Body of pancreas (tissue), 4 donors: ENCODE results near the gene TXLNA. TPM values are rescaled to one million over a fixed set of nuclear protein-coding genes. Genes with fewer than 3 reads are reported as not detected.
A peak's percentile ranks its signal among the peaks of the same experiment; 100 is the strongest.
"Not testable (repeated sequence)": the region's sequence is repeated elsewhere in the genome, so short reads cannot be mapped to it uniquely, and the experiment has no call there.

Source experiments
- ATAC-seq: fragments of 150-250 bp; one replicate; pipeline ENCODE4 v1.9.1; 2016
- DNase-seq, 4 donors: peaks; one replicate each; pipeline ENCODE4 v3.0.0-alpha.2; 2019
- H3K27ac ChIP-seq, 4 donors: fragments of 200-600 bp; sonication (generic); 1 replicate in 3 of 4; 2 replicates in 1 of 4; pipeline versions ENCODE4 v1.5.1 to v1.6.1; 2016 to 2019; ENCODE audit warnings: mild to moderate bottlenecking in 1 of 4, mixed read lengths in 1 of 4, moderate library complexity in 1 of 4
- H3K27me3 ChIP-seq, 2 donors: fragments of 200-600 bp; sonication (generic); one replicate each; pipeline ENCODE4 v1.6.0; 2016; ENCODE audit warnings: mild to moderate bottlenecking in 1 of 2
- H3K36me3 ChIP-seq, 2 donors: fragments of 200-600 bp; sonication (generic); replicated peaks in 1 of 2; 2 replicates each; pipeline ENCODE4 v1.5.1; 2016; ENCODE audit warnings: low read depth in 2 of 2; ENCODE audit not compliant: insufficient read depth in 1 of 2
- H3K4me1 ChIP-seq: fragments of 200-600 bp; sonication (generic); one replicate; pipeline ENCODE4 v1.6.0; 2016
- H3K4me3 ChIP-seq, 2 donors: fragments of 200-600 bp; sonication (generic); 1 replicate in 1 of 2; 2 replicates in 1 of 2; pipeline ENCODE4 v1.5.1; 2016 to 2019
- H3K9me3 ChIP-seq, 3 donors: fragments of 200-600 bp; sonication (generic); 1 replicate in 2 of 3; 2 replicates in 1 of 3; pipeline ENCODE4 v1.5.1; 2016
- POLR2A ChIP-seq, 3 donors: fragments of 450-650 bp; IDR thresholded peaks; one replicate each; pipeline ENCODE4 v1.6.1; 2016; ENCODE audit warnings: antibody characterized with exemption in 3 of 3, mild to moderate bottlenecking in 2 of 3
- WGBS, 2 donors: methylation state at CpG; one replicate each; pipeline ENCODE4 v1.1.5; 2017; 5-methylcytosine and 5-hydroxymethylcytosine counted together
- intact Hi-C: fragments of 100-400 bp; cut with DNase I; formaldehyde crosslinking; loops from one replicate; pipeline ENCODE4 v1.15.1; 2023
- total RNA-seq, 2 donors: library from RNA; depleted of rRNA; stranded (reverse); fragments of >200 nt; gene quantifications; one replicate each; pipeline ENCODE4 v1.1.0, GENCODE V29; 2016
- TF ChIP-seq, protein P1 (sequence below), 7 experiments: fragments of 450-650 bp in 4 of 7; fragments of 200-600 bp in 3 of 7; sonication (generic) in 3 of 7; IDR thresholded peaks; one replicate each; pipeline ENCODE4 v1.5.1; 2016 to 2019; ENCODE audit warnings: antibody characterized with exemption in 7 of 7

TXLNA gene
- total RNA-seq, 2 donors from 2014 or later = 20.0 to 23.4 TPM

DNA sequence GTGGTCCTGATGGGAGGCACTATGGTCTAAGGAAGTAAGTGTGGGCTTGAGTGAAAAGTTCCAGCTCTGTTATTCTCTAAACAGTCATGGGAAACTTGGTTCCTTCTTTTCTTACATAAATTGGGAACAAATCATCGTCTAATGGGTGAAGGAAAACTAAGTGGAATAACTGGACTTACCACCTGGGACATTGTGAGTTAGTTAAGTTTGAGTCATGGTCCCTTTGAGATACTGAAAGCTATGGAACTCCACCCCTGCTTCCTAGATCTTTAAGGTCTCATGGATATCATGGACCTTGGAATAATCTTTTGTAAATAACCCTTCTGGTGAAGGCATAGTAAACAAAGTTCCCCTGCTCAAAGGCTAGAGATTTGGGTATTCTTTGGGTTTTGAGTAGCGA is 16.1 kb upstream of the TXLNA start:
- WGBS, 2 donors = 38 to 54% methylated on average over 2 of the region's 2 CpGs
- no peak for DNase-seq

DNA sequence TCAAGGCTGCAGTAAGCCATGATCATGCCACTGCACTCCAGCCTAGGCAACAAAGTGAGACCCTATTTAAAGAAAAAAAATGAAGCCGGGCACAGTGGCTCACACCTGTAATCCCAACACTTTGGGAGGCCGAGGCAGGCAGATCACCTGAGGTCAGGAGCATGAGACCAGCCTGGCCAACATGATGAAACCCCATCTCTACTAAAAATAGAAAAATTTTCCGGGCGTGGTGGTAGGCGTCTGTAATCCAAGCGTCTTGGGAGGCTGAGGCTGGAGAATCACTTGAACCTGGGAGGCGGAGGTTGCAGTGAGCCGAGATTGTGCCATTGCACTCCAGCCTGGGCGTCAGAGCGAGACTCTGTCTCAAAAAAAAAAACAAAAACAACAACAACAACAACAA is 13.8 kb upstream of the TXLNA start:
- DNase-seq, H3K4me3 ChIP-seq, ATAC-seq, H3K27me3 ChIP-seq, intact Hi-C loops, H3K27ac ChIP-seq, H3K9me3 ChIP-seq, H3K4me1 ChIP-seq: not testable (repeated sequence)
- WGBS, 2 donors = 92 to 96% methylated on average over 10 of the region's 10 CpGs
- H3K36me3 ChIP-seq = peaks cover 5 to 26% of the 10 kb centered on the region in 2 donors

More for the DNA sequence above, 16.1 kb upstream of the TXLNA start:
- Histone ChIP-seq H3K4me3 (no peak overlapping the region), H3K36me3 (peaks cover 5 to 27% of the 10 kb centered on the region in 2 donors), H3K4me1 (peaks cover 5% of the 10 kb centered on the region), H3K27me3 (no peaks in the 10 kb centered on the region), H3K9me3 (no peaks in the 10 kb centered on the region), H3K27ac (no peak overlapping the region)
- intact Hi-C loops = no loop called here
- TF ChIP-seq, protein P1, sequence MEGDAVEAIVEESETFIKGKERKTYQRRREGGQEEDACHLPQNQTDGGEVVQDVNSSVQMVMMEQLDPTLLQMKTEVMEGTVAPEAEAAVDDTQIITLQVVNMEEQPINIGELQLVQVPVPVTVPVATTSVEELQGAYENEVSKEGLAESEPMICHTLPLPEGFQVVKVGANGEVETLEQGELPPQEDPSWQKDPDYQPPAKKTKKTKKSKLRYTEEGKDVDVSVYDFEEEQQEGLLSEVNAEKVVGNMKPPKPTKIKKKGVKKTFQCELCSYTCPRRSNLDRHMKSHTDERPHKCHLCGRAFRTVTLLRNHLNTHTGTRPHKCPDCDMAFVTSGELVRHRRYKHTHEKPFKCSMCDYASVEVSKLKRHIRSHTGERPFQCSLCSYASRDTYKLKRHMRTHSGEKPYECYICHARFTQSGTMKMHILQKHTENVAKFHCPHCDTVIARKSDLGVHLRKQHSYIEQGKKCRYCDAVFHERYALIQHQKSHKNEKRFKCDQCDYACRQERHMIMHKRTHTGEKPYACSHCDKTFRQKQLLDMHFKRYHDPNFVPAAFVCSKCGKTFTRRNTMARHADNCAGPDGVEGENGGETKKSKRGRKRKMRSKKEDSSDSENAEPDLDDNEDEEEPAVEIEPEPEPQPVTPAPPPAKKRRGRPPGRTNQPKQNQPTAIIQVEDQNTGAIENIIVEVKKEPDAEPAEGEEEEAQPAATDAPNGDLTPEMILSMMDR (IDR thresholded peaks at IDR 0.05) = no peak
- TF ChIP-seq POLR2A (IDR thresholded peaks at IDR 0.05) = no peak
- ATAC-seq = no peak

DNA sequence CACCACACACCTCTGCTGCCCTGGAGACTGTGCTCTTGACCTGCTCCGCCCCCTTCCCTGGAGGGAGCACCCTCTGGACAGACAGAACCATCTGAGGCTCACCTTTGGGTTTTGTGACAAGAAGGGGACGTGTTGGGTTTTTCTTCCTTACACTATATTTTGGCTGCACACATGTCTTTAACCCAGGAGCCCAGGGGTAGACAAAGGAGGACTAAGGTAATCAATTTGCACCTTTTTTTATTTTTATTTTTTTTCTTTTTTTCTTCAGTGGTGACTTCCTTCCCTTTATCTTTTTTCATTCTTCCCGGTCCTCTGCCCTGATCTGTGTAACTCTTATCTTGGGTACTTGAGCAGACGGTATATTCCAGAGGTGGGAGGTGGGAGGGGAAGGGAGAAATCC is 8.5 kb upstream of the TXLNA start:
- Histone ChIP-seq H3K27me3 (no peaks in the 10 kb centered on the region), H3K4me3 (no peak overlapping the region), H3K36me3 (peaks cover 9 to 31% of the 10 kb centered on the region in 2 donors), H3K9me3 (no peaks in the 10 kb centered on the region), H3K27ac (no peak overlapping the region), H3K4me1 (no peaks in the 10 kb centered on the region)
- DNase-seq (no peak), ATAC-seq (no peak)
- WGBS, 2 donors = 62 to 78% methylated on average over 3 to 4 of the region's 4 CpGs
- intact Hi-C loops = no loop called here
- no peak for TF ChIP-seq POLR2A (IDR thresholded peaks at IDR 0.05)
- TF ChIP-seq, protein P1 (IDR thresholded peaks at IDR 0.05) = no peak

DNA sequence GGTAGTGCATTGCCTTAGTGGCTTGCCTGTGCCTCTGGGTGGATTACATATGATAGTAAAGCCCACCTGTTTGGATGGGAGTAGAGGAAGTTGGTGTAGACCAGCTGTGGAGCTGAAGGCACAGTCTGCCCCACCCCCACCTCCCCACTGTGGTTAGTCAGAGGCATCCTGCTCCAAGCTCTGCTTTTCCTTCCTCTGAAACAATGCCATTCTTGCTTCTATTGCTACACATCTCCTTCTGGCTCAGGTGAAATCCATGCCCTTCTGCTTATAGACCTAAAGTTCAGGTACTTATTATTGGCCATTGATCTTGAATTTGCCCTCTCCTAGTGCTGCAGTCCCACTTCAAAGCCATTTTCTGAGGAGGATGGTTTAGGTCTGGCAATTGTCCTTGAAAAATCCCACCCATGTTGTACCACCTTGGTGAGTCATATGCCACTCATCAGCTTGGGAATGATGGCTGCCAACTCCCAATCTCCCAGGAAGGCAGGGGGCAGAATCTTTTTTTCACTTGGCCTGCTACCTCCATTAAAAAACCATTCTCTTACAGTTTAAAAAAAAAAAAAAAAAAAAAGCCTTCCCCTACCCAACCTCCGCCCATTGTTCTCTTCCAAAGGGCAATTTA is 6.7 kb upstream of the TXLNA start:
- 94 to 100% methylated on average over 1 of the region's 1 CpG for WGBS, 2 donors
- intact Hi-C loops = no loop called here

DNA sequence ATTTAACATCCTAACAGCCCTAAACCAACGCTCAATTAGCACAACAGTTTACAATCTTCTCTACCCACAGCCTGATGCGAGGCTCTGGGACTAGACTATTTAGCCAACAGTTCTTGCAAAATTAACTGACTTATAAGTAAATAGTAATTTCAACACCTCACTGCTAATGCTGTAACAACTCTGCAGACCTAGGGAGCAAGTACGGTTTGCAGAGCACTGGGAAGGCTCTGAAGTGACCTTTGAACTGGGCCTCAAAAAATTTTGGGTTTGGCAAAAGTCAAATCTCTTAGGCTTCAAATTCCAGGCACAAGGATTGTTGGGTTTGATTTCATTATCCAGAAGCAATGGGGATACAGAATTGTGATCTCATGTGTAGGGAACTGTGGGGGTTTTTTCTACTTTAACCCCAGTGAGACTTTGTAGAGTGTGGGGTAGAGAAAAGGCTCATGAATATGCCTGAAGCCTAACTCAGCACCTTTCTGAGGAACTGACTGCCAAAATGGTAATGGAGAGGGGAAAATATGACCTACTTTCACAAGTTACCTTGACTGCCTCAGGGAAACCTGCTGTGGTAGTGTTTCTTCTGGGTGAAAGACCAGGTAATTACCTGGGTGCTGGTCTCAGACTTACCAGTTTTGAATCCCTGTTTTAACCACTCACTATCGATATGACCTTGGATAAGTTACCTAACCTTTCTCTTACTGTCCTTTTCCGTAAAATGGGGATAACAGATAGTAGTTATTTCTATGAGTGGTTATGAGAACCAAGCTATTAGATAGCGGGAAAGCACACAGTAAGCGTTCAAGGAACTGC is 889 bp upstream of the TXLNA start:
- intact Hi-C loops = no loop called here
- ATAC-seq = no peak
- H3K4me1 ChIP-seq = peaks cover 41% of the 10 kb centered on the region
- H3K9me3 ChIP-seq = no peaks in the 10 kb centered on the region
- 77 to 86% methylated on average over 7 of the region's 7 CpGs for WGBS, 2 donors
- TF ChIP-seq, protein P1 (IDR thresholded peaks at IDR 0.05) = no peak
- no peak for TF ChIP-seq POLR2A (IDR thresholded peaks at IDR 0.05)
- peaks cover 0 to 4% of the 10 kb centered on the region in 2 donors for H3K36me3 ChIP-seq
- peak overlapping the region; percentile 71 to 93 (median 92) for H3K27ac ChIP-seq
- no peaks in the 10 kb centered on the region for H3K27me3 ChIP-seq
- H3K4me3 ChIP-seq = no peak overlapping the region
- no peak for DNase-seq

More for the DNA sequence above, 6.7 kb upstream of the TXLNA start:
- Histone ChIP-seq H3K27me3 (no peaks in the 10 kb centered on the region), H3K4me1 (no peaks in the 10 kb centered on the region), H3K9me3 (no peaks in the 10 kb centered on the region), H3K4me3 (no peak overlapping the region), H3K36me3 (peaks cover 8 to 25% of the 10 kb centered on the region in 2 donors), H3K27ac (no peak overlapping the region)
- TF ChIP-seq, protein P1 (IDR thresholded peaks at IDR 0.05) = no peak
- no peak for TF ChIP-seq POLR2A (IDR thresholded peaks at IDR 0.05)
- no peak for DNase-seq
- ATAC-seq = no peak
